ENCODE data around the gene OR51M1. TPM values are rescaled to one million over a fixed set of nuclear protein-coding genes. Genes with fewer than 3 reads are reported as not detected.

Gene OR51M1
- total RNA-seq, 1 experiment from 2014 or later, result not detected

GRCh38 chr11:5343474-5344335, 39.9 kb upstream of the OR51M1 start, which contains the start of gene OR51B5:
OR51B5 (minus strand) TSS chr11:5343524; CDS start chr11:5343524, 0 bp downstream.
- H3K9me3 Mint-ChIP-seq (ENCODE audit: low read depth, unreplicated experiment), result no peaks in the 10 kb centered on the region
- no peak within 1 kb of the TSS for H3K4me3 Mint-ChIP-seq (ENCODE audit: low read depth, unreplicated experiment)
- H3K4me1 Mint-ChIP-seq (ENCODE audit: low read depth, unreplicated experiment), result no peaks in the 10 kb centered on the region
- no peak for DNase-seq
- H3K27me3 Mint-ChIP-seq (ENCODE audit: unreplicated experiment), result peaks cover 42% of the 10 kb centered on the region
- CTCF ChIA-PET, result no interaction called here
- intact Hi-C loops (cut with micrococcal nuclease; ENCODE audit: unreplicated experiment), result no loop called here
- H3K36me3 Mint-ChIP-seq (ENCODE audit: insufficient read depth, unreplicated experiment), result no peaks in the 10 kb centered on the region
- TF ChIP-seq CTCF (IDR thresholded peaks at IDR 0.05; ENCODE audit: unreplicated experiment), result no peak
- H3K27ac Mint-ChIP-seq (ENCODE audit: unreplicated experiment), result no peak within 1 kb of the TSS
- BruUV-seq (replicated peaks), result no TSS peak

GRCh38 chr11:5345831-5346230, 37.8 kb upstream of the OR51M1 start:
- intact Hi-C loops (cut with micrococcal nuclease; ENCODE audit: unreplicated experiment), result no loop called here

GRCh38 chr11:5348551-5349194, 34.9 kb upstream of the OR51M1 start:
- intact Hi-C loops (cut with micrococcal nuclease; ENCODE audit: unreplicated experiment), result no loop called here
- H3K36me3 Mint-ChIP-seq (ENCODE audit: insufficient read depth, unreplicated experiment), result no peaks in the 10 kb centered on the region
- no peak for TF ChIP-seq CTCF (IDR thresholded peaks at IDR 0.05; ENCODE audit: unreplicated experiment)
- BruUV-seq (replicated peaks), result no TSS peak
- H3K27ac Mint-ChIP-seq (ENCODE audit: unreplicated experiment), result no peak overlapping the region
- H3K9me3 Mint-ChIP-seq (ENCODE audit: low read depth, unreplicated experiment), result no peaks in the 10 kb centered on the region
- DNase-seq, result no peak
- H3K27me3 Mint-ChIP-seq (ENCODE audit: unreplicated experiment), result peaks cover 37% of the 10 kb centered on the region
- no peak overlapping the region for H3K4me3 Mint-ChIP-seq (ENCODE audit: low read depth, unreplicated experiment)
- no peaks in the 10 kb centered on the region for H3K4me1 Mint-ChIP-seq (ENCODE audit: low read depth, unreplicated experiment)
- CTCF ChIA-PET, result no interaction called here

More at GRCh38 chr11:5345831-5346230, 37.8 kb upstream of the OR51M1 start:
- no peak for DNase-seq
- Mint-ChIP-seq H3K27ac (ENCODE audit: unreplicated experiment) (no peak overlapping the region), H3K4me3 (ENCODE audit: low read depth, unreplicated experiment) (no peak overlapping the region), H3K36me3 (ENCODE audit: insufficient read depth, unreplicated experiment) (no peaks in the 10 kb centered on the region), H3K4me1 (ENCODE audit: low read depth, unreplicated experiment) (no peaks in the 10 kb centered on the region), H3K9me3 (ENCODE audit: low read depth, unreplicated experiment) (no peaks in the 10 kb centered on the region), H3K27me3 (ENCODE audit: unreplicated experiment) (peaks cover 49% of the 10 kb centered on the region)
- CTCF ChIA-PET, result no interaction called here
- TF ChIP-seq CTCF (IDR thresholded peaks at IDR 0.05; ENCODE audit: unreplicated experiment), result no peak
- no TSS peak for BruUV-seq (replicated peaks)

GRCh38 chr11:5349550-5349949, 34.1 kb upstream of the OR51M1 start:
- no TSS peak for BruUV-seq (replicated peaks)
- no peaks in the 10 kb centered on the region for H3K9me3 Mint-ChIP-seq (ENCODE audit: low read depth, unreplicated experiment)
- no peak for DNase-seq
- no peaks in the 10 kb centered on the region for H3K4me1 Mint-ChIP-seq (ENCODE audit: low read depth, unreplicated experiment)
- CTCF ChIA-PET, result no interaction called here
- no peak overlapping the region for H3K4me3 Mint-ChIP-seq (ENCODE audit: low read depth, unreplicated experiment)
- H3K36me3 Mint-ChIP-seq (ENCODE audit: insufficient read depth, unreplicated experiment), result no peaks in the 10 kb centered on the region
- H3K27ac Mint-ChIP-seq (ENCODE audit: unreplicated experiment), result no peak overlapping the region
- peaks cover 30% of the 10 kb centered on the region for H3K27me3 Mint-ChIP-seq (ENCODE audit: unreplicated experiment)
- TF ChIP-seq CTCF (IDR thresholded peaks at IDR 0.05; ENCODE audit: unreplicated experiment), result no peak
- intact Hi-C loops (cut with micrococcal nuclease; ENCODE audit: unreplicated experiment), result no loop called here

Measured in Calu3 (cell line).